H1 (cell line): Measurements from ENCODE around the gene ZMYND10. TPM values are rescaled to one million over a fixed set of nuclear protein-coding genes. Genes with fewer than 3 reads are reported as not detected.
A peak's percentile ranks its signal among the peaks of the same experiment; 100 is the strongest.

ENCODE experiments used
- CHD1 ChIP-seq: IDR thresholded peaks from 2 replicates; pipeline ENCODE4 v1.6.1; 2012; ENCODE audit warnings: low read depth, low read length, improper control_type of control experiment
- CHD7 ChIP-seq: fragments of 300-600 bp; sonication (generic); IDR thresholded peaks from 2 replicates; pipeline ENCODE4 v1.7.1; 2012; ENCODE audit warnings: low read length, moderate library complexity, mild to moderate bottlenecking, inconsistent platforms; ENCODE audit not compliant: insufficient replicate concordance
- KDM1A ChIP-seq: fragments of 200-600, 300-600 bp; sonication (generic); IDR thresholded peaks from 2 replicates; pipeline ENCODE4 v1.7.1; 2016; ENCODE audit warnings: mild to moderate bottlenecking, low read length, borderline replicate concordance
- RAD21 ChIP-seq, 2 experiments: IDR thresholded peaks in 1 of 2; conservative IDR thresholded peaks in 1 of 2; 2 replicates each; pipeline ENCODE4 v1.6.1; 2011; ENCODE audit warnings: low read depth in 2 of 2, low read length in 2 of 2, improper control_type of control experiment in 1 of 2, inconsistent platforms in 1 of 2, mild to moderate bottlenecking in 1 of 2, moderate library complexity in 1 of 2
- RXRA ChIP-seq: IDR thresholded peaks from 2 replicates; pipeline ENCODE4 v1.6.1; 2011; ENCODE audit warnings: low read depth, mild to moderate bottlenecking, low read length, moderate library complexity; ENCODE audit not compliant: insufficient read depth
- SP4 ChIP-seq: IDR thresholded peaks from 2 replicates; pipeline ENCODE4 v1.6.1; 2012; ENCODE audit warnings: low read length, inconsistent platforms
- polyA plus RNA-seq, 7 experiments: library from polyadenylated mRNA; depleted of rRNA in 3 of 7; stranded (reverse) in 5 of 7; unstranded in 2 of 7; fragments of >200 nt in 5 of 7; fragments of 200-250 nt in 2 of 7; gene quantifications; 1 replicate in 5 of 7; 2 replicates in 1 of 7; 4 replicates in 1 of 7; pipeline versions ENCODE4 v1.2.1 to v1.2.3, GENCODE V29; 2011 to 2013; ENCODE audit warnings: missing spikeins in 2 of 7, mixed read lengths in 2 of 7
- total RNA-seq: library from RNA; stranded (reverse); fragmentation: NEBNext Ultra II Directional; extraction: Animal tissue kit (Norgen Biotek cat#: 25700); gene quantifications from 2 replicates; pipeline ENCODE4 v1.2.1, GENCODE V29; 2021

Gene ZMYND10
- total and polyA plus RNA-seq, 2 of the 8 experiments (the other 6 are each of a cell fraction or from before 2014, with no cell fraction given) = 0.56 to 0.79 TPM

GRCh38 chr3:50303013-50303815 lies 42.3 kb downstream of the ZMYND10 start, which contains the start of gene HYAL1 (continued):
- TF ChIP-seq CHD7 (no peak), CHD1 (no peak), RXRA (no peak), RAD21 (IDR thresholded peaks at IDR 0.05 in 1 of 2, conservative IDR thresholded peaks at IDR 0.05 in 1 of 2; ENCODE audit: low read depth in 2 of 2, low read length in 2 of 2) (peak; percentile 25 to 53; a peak in 3 of 4 replicates), SP4 (no peak), KDM1A (no peak)
- TF ChIP-seq, all 59 proteins: peak for 5
